Loucy (cell line): Measurements from ENCODE around the gene MARS1.

Experiments
- H2AFZ ChIP-seq: fragments of 200-600 bp; sonication (generic); 2 replicates; pipeline ENCODE4 v1.6.0; 2016; ENCODE audit warnings: antibody characterized with exemption, mild to moderate bottlenecking, low read length, moderate library complexity
- H3F3A ChIP-seq: fragments of 200-600 bp; 2 replicates; pipeline ENCODE4 v1.6.0; 2016; ENCODE audit warnings: antibody characterized with exemption, low read depth, mild to moderate bottlenecking
- H3K27me3 ChIP-seq: fragments of 200-600 bp; sonication (generic); 2 replicates; pipeline ENCODE4 v1.6.1; 2014; ENCODE audit warnings: low read length, mild to moderate bottlenecking; ENCODE audit not compliant: insufficient read depth, poor library complexity, severe bottlenecking
- H3K36me3 ChIP-seq: fragments of 200-600 bp; sonication (generic); 2 replicates; pipeline ENCODE4 v1.6.1; 2016; ENCODE audit warnings: low read length; ENCODE audit not compliant: insufficient read depth
- H3K4me1 ChIP-seq: fragments of 200-600 bp; sonication (generic); 2 replicates; pipeline ENCODE4 v1.5.1; 2014; ENCODE audit warnings: low read length, mild to moderate bottlenecking; ENCODE audit not compliant: insufficient read depth, poor library complexity, severe bottlenecking
- H3K4me2 ChIP-seq: fragments of 200-600 bp; sonication (generic); 2 replicates; pipeline ENCODE4 v1.6.0; 2014; ENCODE audit warnings: antibody characterized with exemption, low read length, low read depth, mild to moderate bottlenecking; ENCODE audit not compliant: poor library complexity, severe bottlenecking
- H3K4me3 ChIP-seq: fragments of 200-600 bp; sonication (generic); 2 replicates; pipeline ENCODE4 v1.5.1; 2014; ENCODE audit warnings: low read length, mild to moderate bottlenecking, mixed read lengths; ENCODE audit not compliant: poor library complexity, severe bottlenecking
- H3K79me2 ChIP-seq: fragments of 200-600 bp; sonication (generic); 2 replicates; pipeline ENCODE4 v1.6.1; 2014; ENCODE audit warnings: low read length; ENCODE audit not compliant: insufficient read depth
- H3K9ac ChIP-seq: fragments of 200-600 bp; sonication (generic); 2 replicates; pipeline ENCODE4 v1.6.0; 2014; ENCODE audit warnings: mild to moderate bottlenecking, low read depth, low read length, moderate library complexity; ENCODE audit not compliant: poor library complexity, severe bottlenecking
- H3K9me2 ChIP-seq: fragments of 200-600 bp; sonication (generic); replicated peaks from 2 replicates; pipeline ENCODE4 v1.6.1; 2016; ENCODE audit warnings: low read depth, low read length, mixed read lengths
- H3K9me3 ChIP-seq: fragments of 200-600 bp; sonication (generic); 2 replicates; pipeline ENCODE4 v1.6.1; 2014; ENCODE audit warnings: mild to moderate bottlenecking, antibody characterized with exemption, low read length, low read depth; ENCODE audit not compliant: insufficient read depth
- H4K20me1 ChIP-seq: fragments of 200-600 bp; sonication (generic); 2 replicates; pipeline ENCODE4 v1.6.0; 2014; ENCODE audit warnings: antibody characterized with exemption, low read length, mild to moderate bottlenecking; ENCODE audit not compliant: insufficient read depth, poor library complexity, severe bottlenecking
- CTCF ChIP-seq: fragments of 200-600 bp; sonication (generic); conservative IDR thresholded peaks from 2 replicates; pipeline ENCODE4 v1.5.1; 2014; ENCODE audit warnings: mild to moderate bottlenecking, antibody characterized with exemption, low read length
- EZH2phosphoT487 ChIP-seq: fragments of 200-600 bp; IDR thresholded peaks from 2 replicates; pipeline ENCODE4 v1.6.1; 2018; ENCODE audit warnings: antibody characterized with exemption, mild to moderate bottlenecking, moderate library complexity, borderline replicate concordance

Gene MARS1

GRCh38 chr12:57465747-57466505, 21.9 kb upstream of the MARS1 start:
- Histone ChIP-seq H3K9ac (no peak overlapping the region), H3K36me3 (no peaks in the 10 kb centered on the region), H3K4me1 (peaks cover 13% of the 10 kb centered on the region), H3K4me2 (no peak overlapping the region), H3F3A (no peaks in the 10 kb centered on the region), H4K20me1 (no peaks in the 10 kb centered on the region), H3K9me2 (no peaks in the 10 kb centered on the region), H3K4me3 (no peak overlapping the region), H3K27me3 (no peaks in the 10 kb centered on the region), H2AFZ (no peak overlapping the region), H3K79me2 (no peaks in the 10 kb centered on the region), H3K9me3 (no peaks in the 10 kb centered on the region)
- TF ChIP-seq EZH2phosphoT487 (no peak), CTCF (no peak)

GRCh38 chr12:57467212-57467874, 20.5 kb upstream of the MARS1 start:
- no peaks in the 10 kb centered on the region for H3K36me3 ChIP-seq
- H3K4me1 ChIP-seq: peaks cover 4% of the 10 kb centered on the region
- H2AFZ ChIP-seq: no peak overlapping the region
- no peak overlapping the region for H3K9ac ChIP-seq
- no peaks in the 10 kb centered on the region for H3K9me2 ChIP-seq
- H3F3A ChIP-seq: no peaks in the 10 kb centered on the region
- no peak overlapping the region for H3K4me3 ChIP-seq
- no peak overlapping the region for H3K4me2 ChIP-seq
- no peaks in the 10 kb centered on the region for H3K27me3 ChIP-seq
- H3K79me2 ChIP-seq: no peaks in the 10 kb centered on the region
- H3K9me3 ChIP-seq: no peaks in the 10 kb centered on the region
- H4K20me1 ChIP-seq: no peaks in the 10 kb centered on the region
- TF ChIP-seq CTCF: no peak

- no peaks in the 10 kb centered on the region for H3K9me3 ChIP-seq
- H3K9me2 ChIP-seq: no peaks in the 10 kb centered on the region
- TF ChIP-seq CTCF: no peak
- TF ChIP-seq EZH2phosphoT487: no peak
- no peak overlapping the region for H2AFZ ChIP-seq
- H4K20me1 ChIP-seq: no peaks in the 10 kb centered on the region
- no peaks in the 10 kb centered on the region for H3K27me3 ChIP-seq
- no peaks in the 10 kb centered on the region for H3F3A ChIP-seq
- no peaks in the 10 kb centered on the region for H3K79me2 ChIP-seq
- H3K4me2 ChIP-seq: no peak overlapping the region
- H3K9ac ChIP-seq: no peak overlapping the region
- no peaks in the 10 kb centered on the region for H3K36me3 ChIP-seq
- H3K4me1 ChIP-seq: peaks cover 1% of the 10 kb centered on the region
- no peak overlapping the region for H3K4me3 ChIP-seq
Measured at GRCh38 chr12:57467915-57468314, 20.0 kb upstream of the MARS1 start.
